AG04449 (cell line): ENCODE data around the gene PCDHB1.

Experiments used
- CTCF ChIA-PET: fragments of 350-600 bp; formaldehyde crosslinking; extraction: SDS; loops from one replicate; lab custom pipeline; 2021; ENCODE audit warnings: antibody characterized with exemption; lab: Yijun Ruan, JAX
- POLR2A ChIA-PET: fragments of 400-600, 350-600 bp; formaldehyde crosslinking; extraction: SDS; loops from one replicate; lab custom pipeline; 2020; ENCODE audit warnings: antibody characterized with exemption, inconsistent platforms; lab: Yijun Ruan, JAX
- DNase-seq: peaks from one replicate; pipeline ENCODE4 v3.0.0-alpha.2; 2010; ENCODE audit warnings: low read depth, low spot score
- H3K4me3 ChIP-seq: 2 replicates; pipeline ENCODE4 v1.5.1; 2011; ENCODE audit warnings: low read depth, mild to moderate bottlenecking, control low read depth, low read length
- TF ChIP-seq, protein P1 (sequence below): IDR thresholded peaks from one replicate; pipeline ENCODE4 v1.5.1; 2011; ENCODE audit warnings: mild to moderate bottlenecking, moderate library complexity, low read length, control low read depth, inconsistent platforms; ENCODE audit not compliant: insufficient read depth; ENCODE audit errors: missing control alignments

PCDHB1 gene

DNA sequence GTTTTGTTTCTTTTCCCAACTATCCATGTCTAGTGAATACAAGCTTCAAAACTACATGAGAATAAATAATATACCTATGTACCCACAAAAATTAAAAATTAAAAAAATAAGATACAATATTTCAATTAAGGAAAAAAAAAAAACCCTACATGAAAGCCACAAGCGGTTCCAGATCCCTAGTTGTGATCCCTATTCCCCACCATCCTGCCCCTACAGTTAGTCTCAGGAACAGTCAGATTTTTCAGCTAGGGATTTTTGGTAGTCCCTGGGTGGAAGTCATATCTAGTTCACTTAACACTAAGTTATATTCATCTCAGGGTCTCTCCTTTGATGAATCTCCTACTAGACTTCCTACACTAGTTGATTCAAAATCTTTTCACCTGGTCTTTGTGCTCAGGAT, 18.5 kb upstream of the PCDHB1 start:
- POLR2A ChIA-PET, result interaction anchor here (0.5 kb wide), 1 partner anchor 41 kb away, joined by 3 read pairs; no protein-coding TSS in a partner anchor
- TF ChIP-seq, protein P1, sequence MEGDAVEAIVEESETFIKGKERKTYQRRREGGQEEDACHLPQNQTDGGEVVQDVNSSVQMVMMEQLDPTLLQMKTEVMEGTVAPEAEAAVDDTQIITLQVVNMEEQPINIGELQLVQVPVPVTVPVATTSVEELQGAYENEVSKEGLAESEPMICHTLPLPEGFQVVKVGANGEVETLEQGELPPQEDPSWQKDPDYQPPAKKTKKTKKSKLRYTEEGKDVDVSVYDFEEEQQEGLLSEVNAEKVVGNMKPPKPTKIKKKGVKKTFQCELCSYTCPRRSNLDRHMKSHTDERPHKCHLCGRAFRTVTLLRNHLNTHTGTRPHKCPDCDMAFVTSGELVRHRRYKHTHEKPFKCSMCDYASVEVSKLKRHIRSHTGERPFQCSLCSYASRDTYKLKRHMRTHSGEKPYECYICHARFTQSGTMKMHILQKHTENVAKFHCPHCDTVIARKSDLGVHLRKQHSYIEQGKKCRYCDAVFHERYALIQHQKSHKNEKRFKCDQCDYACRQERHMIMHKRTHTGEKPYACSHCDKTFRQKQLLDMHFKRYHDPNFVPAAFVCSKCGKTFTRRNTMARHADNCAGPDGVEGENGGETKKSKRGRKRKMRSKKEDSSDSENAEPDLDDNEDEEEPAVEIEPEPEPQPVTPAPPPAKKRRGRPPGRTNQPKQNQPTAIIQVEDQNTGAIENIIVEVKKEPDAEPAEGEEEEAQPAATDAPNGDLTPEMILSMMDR, result no peak
- H3K4me3 ChIP-seq, result no peak overlapping the region
- DNase-seq, result no peak
- CTCF ChIA-PET, result no interaction called here

DNA sequence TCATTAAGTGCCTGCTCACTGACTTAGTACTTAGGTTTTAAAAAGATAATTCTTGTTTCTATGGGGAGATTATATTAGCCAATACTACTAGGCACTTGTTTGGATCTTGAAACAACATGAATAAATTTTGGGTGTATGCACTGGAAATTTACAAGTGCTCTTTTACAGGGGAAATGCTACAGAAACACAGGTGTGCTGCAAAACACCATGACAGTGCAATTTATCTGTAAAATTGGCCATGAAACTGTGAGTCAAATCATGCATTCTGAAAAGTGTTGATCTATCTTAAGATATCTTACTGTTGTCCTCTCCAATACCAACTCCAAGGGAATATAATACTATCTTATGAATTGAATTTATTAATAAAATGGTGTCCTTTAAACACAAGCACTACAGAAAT, 12.1 kb upstream of the PCDHB1 start:
- DNase-seq, result no peak
- TF ChIP-seq, protein P1, result no peak
- CTCF ChIA-PET, result no interaction called here
- H3K4me3 ChIP-seq, result no peak overlapping the region
- POLR2A ChIA-PET, result no interaction called here

DNA sequence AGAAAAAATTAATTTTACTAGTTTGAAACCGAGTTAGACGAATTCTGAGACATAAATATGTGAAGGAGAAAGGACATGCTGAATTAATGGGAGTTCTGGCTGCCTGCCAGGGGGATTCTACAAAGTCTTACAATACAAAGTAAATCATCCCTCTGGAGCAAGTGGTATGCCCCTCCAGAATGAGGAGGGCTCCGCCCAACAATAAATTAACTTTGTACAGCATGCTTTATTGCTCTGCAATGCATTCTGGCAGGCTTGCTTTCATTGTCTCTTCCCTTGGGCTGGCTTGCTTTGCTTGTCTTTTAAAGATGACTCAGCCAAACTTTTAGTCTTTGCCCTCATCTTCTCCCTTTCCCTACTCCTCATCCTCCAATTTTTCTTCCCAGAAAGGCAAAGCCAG, 11.7 kb upstream of the PCDHB1 start:
- no peak overlapping the region for H3K4me3 ChIP-seq

DNA sequence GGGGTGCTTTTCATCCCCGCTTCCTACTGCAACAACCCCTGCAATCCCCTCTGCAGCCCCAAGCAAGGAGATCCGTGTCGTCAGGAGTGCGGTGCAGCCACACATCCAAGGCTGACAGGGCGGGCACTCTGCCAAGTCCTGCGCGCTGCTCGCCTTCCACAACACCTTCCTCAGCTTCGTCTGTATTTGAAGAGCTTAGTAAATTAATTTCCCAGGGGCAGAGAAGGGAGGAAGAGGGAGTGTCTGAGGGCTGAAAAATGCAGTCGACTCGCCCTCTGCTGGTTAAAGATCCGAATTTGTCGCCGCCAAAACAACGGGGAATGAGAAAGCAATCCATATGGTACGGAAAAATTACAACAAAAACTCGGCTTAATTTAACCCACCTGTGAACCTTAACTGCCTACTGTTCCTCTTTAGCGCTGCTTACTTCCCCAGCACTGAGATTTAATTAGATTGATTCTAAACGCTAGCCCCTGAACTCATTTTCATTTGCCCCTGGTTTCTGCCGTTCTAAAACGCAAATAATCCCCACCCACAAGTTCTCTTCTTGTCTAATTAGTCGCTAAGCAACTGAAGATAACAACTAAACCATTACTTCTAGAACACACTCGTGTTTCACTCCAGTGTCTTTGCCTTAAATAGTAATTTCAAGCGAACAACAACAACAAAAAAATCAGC, 10.9 kb upstream of the PCDHB1 start:
- TF ChIP-seq, protein P1, result no peak
- H3K4me3 ChIP-seq, result no peak overlapping the region
- CTCF ChIA-PET, result no interaction called here
- no peak for DNase-seq
- POLR2A ChIA-PET, result no interaction called here

More for the DNA sequence above, 11.7 kb upstream of the PCDHB1 start:
- ChIA-PET CTCF (no interaction called here), POLR2A (no interaction called here)
- TF ChIP-seq, protein P1, result no peak
- DNase-seq, result no peak

DNA sequence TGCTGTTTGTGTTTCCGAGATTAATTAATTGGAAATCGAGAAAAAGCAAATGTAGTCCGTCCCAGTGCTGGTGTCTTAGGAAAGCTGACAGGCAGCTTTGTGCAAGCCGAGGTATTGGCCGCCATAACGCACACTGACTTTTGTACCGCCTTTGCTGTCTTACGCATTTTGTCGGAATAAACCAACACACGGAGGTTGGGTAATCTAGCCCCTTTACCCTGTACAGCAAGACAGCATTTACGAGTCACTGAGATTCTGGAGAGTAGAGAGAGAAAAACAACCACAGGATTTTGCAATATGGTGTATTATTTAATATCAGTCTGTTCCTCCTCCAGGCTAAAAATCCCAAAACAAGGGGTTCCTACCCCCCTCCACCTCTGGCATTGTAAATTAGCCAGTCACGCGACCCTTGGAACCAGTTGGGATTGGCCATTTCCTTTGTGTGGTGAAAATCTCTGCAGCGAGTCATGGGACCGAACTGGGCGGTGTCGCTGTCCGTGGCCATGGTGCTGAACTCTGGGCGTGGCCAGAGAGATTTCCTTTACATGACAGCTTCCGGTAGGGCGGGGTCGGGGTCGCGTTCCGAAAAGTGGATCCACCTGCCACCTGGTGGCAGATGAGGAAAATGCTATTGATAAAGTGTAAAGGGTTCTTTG, 10.3 kb upstream of the PCDHB1 start:
- ChIA-PET CTCF (no interaction called here), POLR2A (no interaction called here)
- TF ChIP-seq, protein P1, result no peak
- no peak for DNase-seq
- H3K4me3 ChIP-seq, result no peak overlapping the region

DNA sequence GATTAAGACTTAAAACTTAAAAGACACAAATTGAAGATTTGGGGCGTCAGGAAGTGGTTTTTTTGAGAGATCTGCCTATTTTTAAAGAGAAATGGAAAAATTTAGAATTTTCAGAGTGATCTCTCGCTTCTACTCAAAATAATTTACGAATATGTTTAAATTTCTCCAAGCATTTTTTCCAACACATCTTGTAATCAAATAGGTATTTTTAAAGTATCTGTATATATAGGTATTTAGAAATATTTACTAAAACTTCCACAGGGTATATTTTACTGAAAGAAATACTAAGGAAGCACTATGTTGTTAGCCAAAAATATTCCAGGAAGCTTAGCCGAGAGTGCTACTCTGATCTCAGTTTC, 9.8 kb upstream of the PCDHB1 start:
- ChIA-PET POLR2A (no interaction called here), CTCF (no interaction called here)
- H3K4me3 ChIP-seq, result no peak overlapping the region
- DNase-seq, result no peak
- TF ChIP-seq, protein P1, result no peak
